GM12878 (cell line): ENCODE measurements around the gene SLC12A7. TPM values are rescaled to one million over a fixed set of nuclear protein-coding genes. Genes with fewer than 3 reads are reported as not detected.

Source experiments
- ATAC-seq: fragments of 200-7000 bp; cut with Tn5 transposase; 3 replicates; pipeline ENCODE4 v1.9.1; 2020; ENCODE audit warnings: mild to moderate bottlenecking, moderate library complexity
- BruUV-seq: library from RNA; stranded (reverse); fragments of 400-500 nt; replicated peaks from 2 replicates; lab custom pipeline; 2021; lab: Mats Ljungman, UMichigan
- CTCF ChIA-PET: fragments of 300-600 bp; sonication (Branson Sonifier 250); formaldehyde crosslinking; extraction: SDS; loops from one replicate; lab custom pipeline; 2021; ENCODE audit warnings: inconsistent platforms; lab: Yijun Ruan, JAX
- POLR2A ChIA-PET: fragments of 350-600 bp; formaldehyde crosslinking; extraction: SDS; loops from one replicate; lab custom pipeline; 2021; ENCODE audit warnings: inconsistent platforms; lab: Charles Lee
- RAD21 ChIA-PET: fragments of 300-600 bp; sonication (Branson Sonifier 250); formaldehyde crosslinking; loops from one replicate; lab custom pipeline; 2023; ENCODE audit warnings: antibody characterized with exemption; ENCODE audit not compliant: unreplicated experiment; lab: Charles Lee
- SMC1A ChIA-PET: fragments of 300-600 bp; sonication (Branson Sonifier 250); formaldehyde crosslinking; loops from one replicate; lab custom pipeline; 2023; ENCODE audit not compliant: unreplicated experiment, uncharacterized antibody; lab: Charles Lee
- DNase-seq: peaks from one replicate; pipeline ENCODE4 v3.0.0-alpha.2; 2011; ENCODE audit warnings: low read depth, low spot score
- FAIRE-seq: peaks from 3 replicates; lab custom pipeline; 2011; peaks lifted over from hg19 to GRCh38; lab: Jason Lieb, UNC
- H2AFZ ChIP-seq: 2 replicates; pipeline ENCODE4 v1.6.0; 2011; ENCODE audit warnings: low read depth, low read length, control low read depth; ENCODE audit not compliant: control insufficient read depth
- H3K27ac ChIP-seq: 2 replicates; pipeline ENCODE4 v1.5.1; 2011; ENCODE audit warnings: control low read depth; ENCODE audit not compliant: control insufficient read depth, insufficient read depth
- H3K27me3 ChIP-seq, 2 experiments: replicated peaks in 1 of 2; 2 replicates each; pipeline versions ENCODE4 v1.6.0 to v1.6.1; 2011; ENCODE audit warnings: low read length in 1 of 2; ENCODE audit not compliant: control insufficient read depth in 2 of 2, insufficient read depth in 2 of 2
- H3K36me3 ChIP-seq, 2 experiments: 2 replicates each; pipeline ENCODE4 v1.5.1; 2011; ENCODE audit warnings: low read length in 1 of 2; ENCODE audit not compliant: control insufficient read depth in 2 of 2, insufficient read depth in 2 of 2
- H3K4me1 ChIP-seq: 2 replicates; pipeline ENCODE4 v1.6.1; 2011; ENCODE audit warnings: mild to moderate bottlenecking, low read length, moderate library complexity, mixed read lengths; ENCODE audit not compliant: control insufficient read depth, insufficient read depth
- H3K4me2 ChIP-seq: 2 replicates; pipeline ENCODE4 v1.6.0; 2011; ENCODE audit warnings: control low read depth; ENCODE audit not compliant: control insufficient read depth, insufficient read depth
- H3K4me3 ChIP-seq: fragments of 200-600 bp; sonication (generic); 2 replicates; pipeline ENCODE4 v1.5.1; 2016
- H3K79me2 ChIP-seq: 2 replicates; pipeline ENCODE4 v1.6.0; 2011; ENCODE audit warnings: low read length; ENCODE audit not compliant: control insufficient read depth, insufficient read depth
- H3K9ac ChIP-seq: 2 replicates; pipeline ENCODE4 v1.8.0; 2011; ENCODE audit warnings: low read length, control low read depth, mixed read lengths; ENCODE audit not compliant: control insufficient read depth, insufficient read depth
- H3K9me3 ChIP-seq: replicated peaks from 3 replicates; pipeline ENCODE4 v1.5.1; 2011; ENCODE audit warnings: mild to moderate bottlenecking, low read length; ENCODE audit not compliant: control insufficient read depth, insufficient read depth
- H4K20me1 ChIP-seq: 2 replicates; pipeline ENCODE4 v1.6.0; 2011; ENCODE audit not compliant: control insufficient read depth, insufficient read depth
- E4F1 ChIP-seq: fragments of 450-650 bp; IDR thresholded peaks from 2 replicates; pipeline ENCODE4 v1.6.1; 2018; ENCODE audit warnings: borderline replicate concordance, mild to moderate bottlenecking; ENCODE audit not compliant: partially characterized antibody
- HSF1 ChIP-seq: fragments of 150-350 bp; IDR thresholded peaks from 2 replicates; pipeline ENCODE4 v1.6.1; 2014; ENCODE audit warnings: mild to moderate bottlenecking, low read depth, low read length
- KLF5 ChIP-seq: fragments of 450-650 bp; IDR thresholded peaks from 2 replicates; pipeline ENCODE4 v1.6.1; 2014; ENCODE audit warnings: mild to moderate bottlenecking; ENCODE audit not compliant: partially characterized antibody
- MXI1 ChIP-seq: fragments of 150-350 bp; IDR thresholded peaks from 2 replicates; pipeline ENCODE4 v1.6.1; 2011; ENCODE audit warnings: low read depth, mild to moderate bottlenecking, inconsistent platforms, low read length, improper control_type of control experiment
- MYB ChIP-seq: fragments of 150-350 bp; IDR thresholded peaks from 2 replicates; pipeline ENCODE4 v1.6.1; 2014; ENCODE audit warnings: mild to moderate bottlenecking, low read depth, low read length, borderline replicate concordance
- RELB ChIP-seq: fragments of 450-650 bp; IDR thresholded peaks from 2 replicates; pipeline ENCODE4 v1.6.1; 2017; ENCODE audit warnings: low read depth, mild to moderate bottlenecking, moderate library complexity
- SKIL ChIP-seq: fragments of 450-650 bp; IDR thresholded peaks from 2 replicates; pipeline ENCODE4 v1.6.1; 2017; ENCODE audit warnings: mild to moderate bottlenecking, low read depth, inconsistent platforms; ENCODE audit not compliant: poor library complexity, severe bottlenecking
- YBX1 ChIP-seq: fragments of 450-650 bp; IDR thresholded peaks from 2 replicates; pipeline ENCODE4 v1.6.1; 2016; ENCODE audit warnings: antibody characterized with exemption
- ZZZ3 ChIP-seq: IDR thresholded peaks from 2 replicates; pipeline ENCODE4 v1.6.1; 2011; ENCODE audit warnings: low read depth; ENCODE audit not compliant: control insufficient read depth, insufficient read length
- WGBS: methylation state at CpG from one replicate; pipeline ENCODE4 v1.1.6; 2016; ENCODE audit warnings: low lambda C conversion rate; ENCODE audit not compliant: insufficient replicate concordance, insufficient coverage; ENCODE audit errors: missing lambda C conversion rate; 5-methylcytosine and 5-hydroxymethylcytosine counted together
- in situ Hi-C: fragments of 300-500 bp; cut with MboI; formaldehyde crosslinking; loops from 9 replicates; pipeline ENCODE4 v1.14.3; 2018; ENCODE audit warnings: mixed read lengths
- intact Hi-C: fragments of 100-400 bp; cut with micrococcal nuclease; formaldehyde crosslinking; loops from one replicate; pipeline ENCODE4 v1.14.2; 2022; ENCODE audit not compliant: unreplicated experiment
- polyA plus RNA-seq, 11 experiments: library from polyadenylated mRNA; depleted of rRNA in 4 of 11; unstranded in 6 of 11; stranded (reverse) in 5 of 11; fragments of >200 nt; fragmentation: Nextera tagmentation in 4 of 11; fragmentation: Illumina TruSeq in 1 of 11; extraction: Ambion mirVana in 4 of 11; extraction: Trizol in 1 of 11; gene quantifications; 1 replicate in 1 of 11; 2 replicates in 10 of 11; pipeline versions ENCODE4 v1.2.1 to v1.2.3, GENCODE V29; 2011 to 2016; ENCODE audit warnings: inconsistent platforms in 2 of 11, missing spikeins in 2 of 11, low read depth in 1 of 11
- total RNA-seq, 4 experiments: library from RNA; depleted of rRNA in 3 of 4; stranded (reverse); fragments of >200 nt in 3 of 4; fragmentation: Illumina TruSeq in 1 of 4; extraction: Trizol in 1 of 4; gene quantifications; 2 replicates each; pipeline versions ENCODE4 v1.2.1 to v1.2.3, GENCODE V29; 2013 to 2021

SLC12A7 gene
- total and polyA plus RNA-seq, 10 of the 15 experiments (the other 5 are each of a cell fraction or from before 2014, with no cell fraction given): 0.10 to 10.0 (median 2.9) TPM

GRCh38 chr5:1003296-1003937 is 108.4 kb downstream of the SLC12A7 start:
- Histone ChIP-seq H4K20me1 (no peaks in the 10 kb centered on the region; the same call in 1 of the 2 replicates), H3K9ac (no peak overlapping the region), H3K79me2 (no peaks in the 10 kb centered on the region), H3K4me3 (no peak overlapping the region), H2AFZ (no peak overlapping the region), H3K27ac (no peak overlapping the region), H3K4me2 (no peak overlapping the region), H3K27me3 (peaks cover 8 to 9% of the 10 kb centered on the region in 2 experiments; a peak in 3 of 4 replicates), H3K9me3 (no peaks in the 10 kb centered on the region), H3K4me1 (no peaks in the 10 kb centered on the region), H3K36me3 (no peaks in the 10 kb centered on the region)
- intact Hi-C loops (no loop called here), in situ Hi-C loops (no loop called here)
- ChIA-PET POLR2A (no interaction called here), CTCF (no interaction called here), SMC1A (no interaction called here), RAD21 (no interaction called here)
- 55% methylated on average over 14 of the region's 21 CpGs for WGBS
- TF ChIP-seq HSF1 (no peak), KLF5 (no peak), ZZZ3 (no peak), RELB (no peak), MYB (no peak), E4F1 (no peak), YBX1 (no peak), SKIL (no peak), MXI1 (no peak)
- DNase-seq: no peak
- ATAC-seq: no peak
- no TSS peak for BruUV-seq
- FAIRE-seq: peak; percentile 23
